A549 (cell line): ENCODE results near the gene SUMF1. TPM values are rescaled to one million over a fixed set of nuclear protein-coding genes. Genes with fewer than 3 reads are reported as not detected.

Experiments
- polyA plus RNA-seq, 4 experiments: library from polyadenylated mRNA; depleted of rRNA in 3 of 4; stranded (reverse); fragments of >200 nt; fragmentation: RNase III in 1 of 4; extraction: RNeasy Plus Mini Kit Qiagen cat#74134 plus additional on column Dnase treatment in 1 of 4; gene quantifications; 2 replicates in 3 of 4; 3 replicates in 1 of 4; pipeline ENCODE4 v1.2.3, GENCODE V29; 2011 to 2017

SUMF1 gene
- polyA plus RNA-seq, 2 of the 4 experiments (the other 2 are of a cell fraction): 20.9 to 25.4 TPM

Other genes starting within 250 kb of the SUMF1 start
- 12.3 and 12.5 TPM in 2 replicates for gene SETMAR, start 163.9 kb downstream of the SUMF1 start, polyA plus RNA-seq (2011; rRNA removed)
- 7.2 to 8.5 TPM (median 7.3 TPM) in 3 replicates for gene SETMAR, start 163.9 kb downstream of the SUMF1 start, polyA plus RNA-seq (2017; fragmentation: RNase III; extraction: RNeasy Plus Mini Kit Qiagen cat#74134 plus additional on column Dnase treatment)
- 9.6 and 10.7 TPM in 2 replicates for gene ITPR1, start 26.1 kb upstream of the SUMF1 start, polyA plus RNA-seq (2011; rRNA removed)
- gene ITPR1, start 26.1 kb upstream of the SUMF1 start, polyA plus RNA-seq (2017; fragmentation: RNase III; extraction: RNeasy Plus Mini Kit Qiagen cat#74134 plus additional on column Dnase treatment): 2.8 to 3.8 TPM (median 3.2 TPM) in 3 replicates